ENCODE measurements around the gene PLCB1.
"Not testable (repeated sequence)": the region's sequence is repeated elsewhere in the genome, so short reads cannot be mapped to it uniquely, and the experiment has no call there.

Gene PLCB1

GRCh38 chr20:8346700-8347270, 214.7 kb downstream of the PLCB1 start:
- Histone ChIP-seq H3K27ac (no peak overlapping the region; the same call in 1 of the 2 replicates), H3K9me3 (ENCODE audit: low read depth, low read length) (no peaks in the 10 kb centered on the region), H3K9ac (ENCODE audit: insufficient read length) (no peak overlapping the region), H3K36me3 (ENCODE audit: insufficient read depth, low read length) (no peaks in the 10 kb centered on the region), H3K4me3 (no peak overlapping the region)
- TF ChIP-seq EZH2 (IDR thresholded peaks at IDR 0.05) (no peak), POLR2AphosphoS5 (IDR thresholded peaks at IDR 0.05; ENCODE audit: borderline replicate concordance, low read depth, low read length) (no peak), FOXP2 (optimal IDR thresholded peaks at IDR 0.05; ENCODE audit: control extremely low read depth, extremely low read length, insufficient read depth) (no peak)
- no peak for DNase-seq (ENCODE audit: low read depth, low spot score)

- H3K9me3 ChIP-seq (ENCODE audit: low read depth, low read length); H3K27ac ChIP-seq; H3K36me3 ChIP-seq (ENCODE audit: insufficient read depth, low read length); H3K4me3 ChIP-seq; H3K9ac ChIP-seq (ENCODE audit: insufficient read length); DNase-seq (ENCODE audit: low read depth, low spot score): not testable (repeated sequence)
Measured at GRCh38 chr20:8350225-8350624, 218.2 kb downstream of the PLCB1 start.

- H3K27ac ChIP-seq: no peak overlapping the region
- H3K9ac ChIP-seq (ENCODE audit: insufficient read length): no peak overlapping the region
- no peak for TF ChIP-seq POLR2AphosphoS5 (IDR thresholded peaks at IDR 0.05; ENCODE audit: borderline replicate concordance, low read depth, low read length)
- TF ChIP-seq FOXP2 (optimal IDR thresholded peaks at IDR 0.05; ENCODE audit: control extremely low read depth, extremely low read length, insufficient read depth): no peak
- no peak overlapping the region for H3K4me3 ChIP-seq
- no peak for DNase-seq (ENCODE audit: low read depth, low spot score)
- H3K36me3 ChIP-seq (ENCODE audit: insufficient read depth, low read length): no peaks in the 10 kb centered on the region
- no peaks in the 10 kb centered on the region for H3K9me3 ChIP-seq (ENCODE audit: low read depth, low read length)
Measured at GRCh38 chr20:8352486-8352885, 220.4 kb downstream of the PLCB1 start.

GRCh38 chr20:8353512-8353911, 221.4 kb downstream of the PLCB1 start:
- no peaks in the 10 kb centered on the region for H3K36me3 ChIP-seq (ENCODE audit: insufficient read depth, low read length)

DNA sequence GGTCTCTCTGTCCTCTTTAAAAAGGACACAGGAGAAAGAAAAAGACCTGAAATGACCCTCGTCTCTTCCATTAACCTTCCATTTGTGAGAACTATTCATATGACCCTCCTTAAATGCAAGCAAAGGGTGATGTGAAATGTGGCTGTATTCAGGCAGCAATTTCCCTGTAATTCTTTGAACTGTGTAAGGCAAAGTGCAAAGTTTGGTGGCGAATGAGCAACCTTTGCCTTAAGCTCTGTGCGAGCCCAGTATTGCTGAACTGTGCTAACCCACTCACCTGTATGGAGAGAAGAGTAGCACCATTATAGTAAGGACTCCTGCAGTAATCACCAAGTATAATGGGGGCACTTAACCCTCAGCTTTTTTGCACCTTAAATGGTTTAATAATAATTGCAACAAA, 223.4 kb downstream of the PLCB1 start:
- Histone ChIP-seq H3K9ac (ENCODE audit: insufficient read length) (no peak overlapping the region), H3K4me3 (no peak overlapping the region), H3K36me3 (ENCODE audit: insufficient read depth, low read length) (no peaks in the 10 kb centered on the region), H3K9me3 (ENCODE audit: low read depth, low read length) (no peaks in the 10 kb centered on the region), H3K27ac (no peak overlapping the region)
- DNase-seq (ENCODE audit: low read depth, low spot score): no peak
- TF ChIP-seq FOXP2 (optimal IDR thresholded peaks at IDR 0.05; ENCODE audit: control extremely low read depth, extremely low read length, insufficient read depth) (no peak), EZH2 (IDR thresholded peaks at IDR 0.05) (no peak), POLR2AphosphoS5 (IDR thresholded peaks at IDR 0.05; ENCODE audit: borderline replicate concordance, low read depth, low read length) (no peak)

More at GRCh38 chr20:8353512-8353911, 221.4 kb downstream of the PLCB1 start:
- Histone ChIP-seq H3K27ac (no peak overlapping the region), H3K4me3 (no peak overlapping the region), H3K9ac (ENCODE audit: insufficient read length) (no peak overlapping the region), H3K9me3 (ENCODE audit: low read depth, low read length) (no peaks in the 10 kb centered on the region)
- TF ChIP-seq POLR2AphosphoS5 (IDR thresholded peaks at IDR 0.05; ENCODE audit: borderline replicate concordance, low read depth, low read length) (no peak), EZH2 (IDR thresholded peaks at IDR 0.05) (no peak)
- DNase-seq (ENCODE audit: low read depth, low spot score): no peak

GRCh38 chr20:8356806-8357205, 224.7 kb downstream of the PLCB1 start:
- DNase-seq (ENCODE audit: low read depth, low spot score): no peak
- TF ChIP-seq EZH2 (IDR thresholded peaks at IDR 0.05) (no peak), POLR2AphosphoS5 (IDR thresholded peaks at IDR 0.05; ENCODE audit: borderline replicate concordance, low read depth, low read length) (no peak), FOXP2 (optimal IDR thresholded peaks at IDR 0.05; ENCODE audit: control extremely low read depth, extremely low read length, insufficient read depth) (no peak)
- Histone ChIP-seq H3K27ac (no peak overlapping the region), H3K4me3 (no peak overlapping the region), H3K9me3 (ENCODE audit: low read depth, low read length) (no peaks in the 10 kb centered on the region), H3K9ac (ENCODE audit: insufficient read length) (no peak overlapping the region), H3K36me3 (ENCODE audit: insufficient read depth, low read length) (no peaks in the 10 kb centered on the region)

DNA sequence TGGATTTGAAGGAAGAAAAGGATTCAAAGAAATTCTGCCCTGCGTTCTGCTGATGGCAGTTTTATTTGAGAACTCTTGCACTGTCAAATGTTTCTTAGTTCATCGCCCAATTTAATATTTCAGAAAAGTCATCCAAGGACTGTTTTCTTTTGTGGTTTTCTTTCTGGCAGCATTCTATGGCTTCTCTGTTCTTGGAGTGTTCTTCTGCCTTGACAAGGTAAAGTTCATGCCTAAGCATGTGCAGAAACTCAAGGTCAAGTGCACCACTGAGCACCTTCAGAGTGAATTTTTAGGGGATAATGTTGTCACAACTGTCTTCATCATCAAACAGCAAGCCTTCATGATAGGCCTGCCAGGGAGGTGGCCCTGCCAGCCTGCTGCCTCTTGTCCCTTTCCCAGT, 225.6 kb downstream of the PLCB1 start:
- TF ChIP-seq EZH2 (IDR thresholded peaks at IDR 0.05) (no peak), FOXP2 (optimal IDR thresholded peaks at IDR 0.05; ENCODE audit: control extremely low read depth, extremely low read length, insufficient read depth) (no peak), POLR2AphosphoS5 (IDR thresholded peaks at IDR 0.05; ENCODE audit: borderline replicate concordance, low read depth, low read length) (no peak)
- Histone ChIP-seq H3K4me3 (no peak overlapping the region), H3K27ac (no peak overlapping the region), H3K36me3 (ENCODE audit: insufficient read depth, low read length) (no peaks in the 10 kb centered on the region), H3K9ac (ENCODE audit: insufficient read length) (no peak overlapping the region), H3K9me3 (ENCODE audit: low read depth, low read length) (no peaks in the 10 kb centered on the region)
- DNase-seq (ENCODE audit: low read depth, low spot score): no peak

DNA sequence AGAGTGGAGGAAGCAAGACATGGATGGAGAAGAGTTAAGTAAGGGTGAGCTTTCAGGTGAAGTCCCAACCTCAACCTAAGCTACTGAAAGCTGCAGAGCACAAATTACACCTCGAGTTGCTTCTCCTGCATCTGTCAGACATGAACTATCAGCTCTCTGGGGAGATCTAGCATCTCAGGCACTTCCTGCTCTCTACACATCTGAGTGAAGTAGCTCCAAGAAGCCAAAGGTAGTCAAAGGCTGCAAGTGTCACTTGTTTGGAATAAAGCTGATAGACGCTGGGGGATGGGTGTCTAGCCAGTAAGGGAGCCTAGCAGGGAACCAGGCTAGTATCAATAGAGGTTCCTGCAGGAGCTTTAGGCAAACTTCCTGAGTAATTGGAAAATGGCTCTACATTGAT, 228.0 kb downstream of the PLCB1 start:
- H3K27ac ChIP-seq: no peak overlapping the region
- no peaks in the 10 kb centered on the region for H3K36me3 ChIP-seq (ENCODE audit: insufficient read depth, low read length)
- H3K9me3 ChIP-seq (ENCODE audit: low read depth, low read length): no peaks in the 10 kb centered on the region
- no peak for DNase-seq (ENCODE audit: low read depth, low spot score)
- no peak for TF ChIP-seq FOXP2 (optimal IDR thresholded peaks at IDR 0.05; ENCODE audit: control extremely low read depth, extremely low read length, insufficient read depth)
- TF ChIP-seq POLR2AphosphoS5 (IDR thresholded peaks at IDR 0.05; ENCODE audit: borderline replicate concordance, low read depth, low read length): no peak
- TF ChIP-seq EZH2 (IDR thresholded peaks at IDR 0.05): no peak
- H3K4me3 ChIP-seq: no peak overlapping the region
- no peak overlapping the region for H3K9ac ChIP-seq (ENCODE audit: insufficient read length)

- H3K9me3 ChIP-seq (ENCODE audit: low read depth, low read length): no peaks in the 10 kb centered on the region
- no peak for DNase-seq (ENCODE audit: low read depth, low spot score)
- no peaks in the 10 kb centered on the region for H3K36me3 ChIP-seq (ENCODE audit: insufficient read depth, low read length)
- TF ChIP-seq EZH2 (IDR thresholded peaks at IDR 0.05) (no peak), POLR2AphosphoS5 (IDR thresholded peaks at IDR 0.05; ENCODE audit: borderline replicate concordance, low read depth, low read length) (no peak), FOXP2 (optimal IDR thresholded peaks at IDR 0.05; ENCODE audit: control extremely low read depth, extremely low read length, insufficient read depth) (no peak)
- no peak overlapping the region for H3K4me3 ChIP-seq
- H3K9ac ChIP-seq (ENCODE audit: insufficient read length): no peak overlapping the region
- H3K27ac ChIP-seq: no peak overlapping the region
Measured at GRCh38 chr20:8361006-8361652, 229.1 kb downstream of the PLCB1 start.

All from SK-N-MC (cell line).